ENCODE results near the gene PGS1.

DNA sequence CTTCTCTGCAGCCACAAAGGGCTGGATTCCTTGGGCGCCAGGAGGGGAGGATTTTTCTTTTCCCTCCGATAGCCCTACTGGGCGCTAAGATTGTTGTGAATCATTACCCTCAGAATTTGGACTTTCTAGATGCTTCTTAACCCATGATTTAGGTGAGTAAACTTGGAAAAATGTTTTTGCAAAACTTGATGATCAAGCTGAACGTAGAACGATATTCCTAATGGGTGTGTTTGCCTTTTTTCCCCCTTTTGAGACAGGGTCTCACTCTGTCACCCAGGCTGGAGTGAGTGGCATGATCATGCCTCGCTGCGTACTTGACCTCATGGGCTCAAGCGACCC, 43.8 kb downstream of the PGS1 start:
- TF ChIP-seq, protein P1, sequence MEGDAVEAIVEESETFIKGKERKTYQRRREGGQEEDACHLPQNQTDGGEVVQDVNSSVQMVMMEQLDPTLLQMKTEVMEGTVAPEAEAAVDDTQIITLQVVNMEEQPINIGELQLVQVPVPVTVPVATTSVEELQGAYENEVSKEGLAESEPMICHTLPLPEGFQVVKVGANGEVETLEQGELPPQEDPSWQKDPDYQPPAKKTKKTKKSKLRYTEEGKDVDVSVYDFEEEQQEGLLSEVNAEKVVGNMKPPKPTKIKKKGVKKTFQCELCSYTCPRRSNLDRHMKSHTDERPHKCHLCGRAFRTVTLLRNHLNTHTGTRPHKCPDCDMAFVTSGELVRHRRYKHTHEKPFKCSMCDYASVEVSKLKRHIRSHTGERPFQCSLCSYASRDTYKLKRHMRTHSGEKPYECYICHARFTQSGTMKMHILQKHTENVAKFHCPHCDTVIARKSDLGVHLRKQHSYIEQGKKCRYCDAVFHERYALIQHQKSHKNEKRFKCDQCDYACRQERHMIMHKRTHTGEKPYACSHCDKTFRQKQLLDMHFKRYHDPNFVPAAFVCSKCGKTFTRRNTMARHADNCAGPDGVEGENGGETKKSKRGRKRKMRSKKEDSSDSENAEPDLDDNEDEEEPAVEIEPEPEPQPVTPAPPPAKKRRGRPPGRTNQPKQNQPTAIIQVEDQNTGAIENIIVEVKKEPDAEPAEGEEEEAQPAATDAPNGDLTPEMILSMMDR (IDR thresholded peaks at IDR 0.05) = no peak
- no peak for TF ChIP-seq POLR2AphosphoS5 (IDR thresholded peaks at IDR 0.05; ENCODE audit: insufficient read depth in 1 of 2, low read depth in 1 of 2)
